Transverse colon (tissue), 4 donors: ENCODE results near the gene MGAT4A.

Experiments
- CTCF ChIP-seq, 5 experiments: fragments of 200-600 bp in 3 of 5; fragments of 450-650 bp in 2 of 5; sonication (generic) in 3 of 5; IDR thresholded peaks; 1 replicate in 2 of 5; 2 replicates in 3 of 5; pipeline ENCODE4 v1.5.1; 2016 to 2017; ENCODE audit warnings: antibody characterized with exemption in 5 of 5, inconsistent platforms in 3 of 5, mild to moderate bottlenecking in 2 of 5, moderate library complexity in 1 of 5
- EP300 ChIP-seq: sonication (generic); formaldehyde crosslinking; IDR thresholded peaks from one replicate; pipeline ENCODE4 v1.6.1; 2017; ENCODE audit warnings: antibody characterized with exemption, low read depth
- POLR2A ChIP-seq: fragments of 450-650 bp; IDR thresholded peaks from one replicate; pipeline ENCODE4 v1.6.1; 2016; ENCODE audit warnings: antibody characterized with exemption, mild to moderate bottlenecking, moderate library complexity
- POLR2AphosphoS5 ChIP-seq, 3 donors: sonication (generic); formaldehyde crosslinking; IDR thresholded peaks; one replicate each; pipeline ENCODE4 v1.6.1; 2016; ENCODE audit warnings: antibody characterized with exemption in 3 of 3

DNA sequence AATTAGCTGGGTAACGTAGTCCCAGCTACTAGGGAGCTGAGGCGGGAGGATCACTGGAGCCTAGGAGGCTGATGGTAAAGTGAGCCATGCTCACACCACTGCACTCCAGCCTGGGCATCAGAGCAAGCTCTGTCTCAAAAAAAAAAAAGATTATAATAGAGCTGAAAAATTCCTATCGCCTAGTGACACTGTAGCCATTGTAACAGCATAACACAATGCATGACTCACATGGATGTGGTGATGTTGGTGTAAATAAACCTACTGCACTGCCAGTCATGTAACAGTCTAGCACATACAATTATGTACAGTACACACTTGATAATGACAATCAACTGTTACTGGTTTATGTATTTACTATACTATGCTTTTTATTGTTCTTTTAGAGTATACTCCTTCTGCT is 39.6 kb downstream of the MGAT4A start:
- TF ChIP-seq CTCF (IDR thresholded peaks at IDR 0.05) (no peak), POLR2A (no peak), EP300 (no peak), POLR2AphosphoS5 (IDR thresholded peaks at IDR 0.05) (peak in 1 of 3 donors; percentile 13)
